Left lung (tissue), 10 donors: ENCODE data around the gene HNF4A. TPM values are rescaled to one million over a fixed set of nuclear protein-coding genes. Genes with fewer than 3 reads are reported as not detected.

ENCODE experiments used
- ATAC-seq: fragments of 200-7000 bp; cut with Tn5 transposase; one replicate; pipeline ENCODE4 v1.9.1; 2020; ENCODE audit warnings: moderate library complexity
- DNase-seq, 4 donors: peaks; one replicate each; pipeline ENCODE4 v3.0.0-alpha.2; 2013 to 2020
- H3K27ac ChIP-seq, 2 donors: fragments of 200-600 bp; sonication (generic) in 1 of 2; one replicate each; pipeline versions ENCODE4 v1.5.0 to v1.8.0; 2020 to 2021
- H3K27me3 ChIP-seq, 2 donors: fragments of 200-600 bp; sonication (generic) in 1 of 2; one replicate each; pipeline versions ENCODE4 v1.5.0 to v1.8.0; 2020 to 2021
- H3K36me3 ChIP-seq, 2 donors: fragments of 200-600 bp; sonication (generic) in 1 of 2; one replicate each; pipeline versions ENCODE4 v1.5.0 to v1.8.0; 2020 to 2021
- H3K4me1 ChIP-seq, 2 donors: fragments of 200-600 bp; one replicate each; pipeline ENCODE4 v1.8.0; 2021
- H3K4me3 ChIP-seq, 2 donors: fragments of 200-600 bp; sonication (generic) in 1 of 2; one replicate each; pipeline versions ENCODE4 v1.5.0 to v1.8.0; 2020 to 2021; ENCODE audit warnings: mild to moderate bottlenecking in 1 of 2
- H3K9me3 ChIP-seq, 2 donors: fragments of 200-600 bp; sonication (generic) in 1 of 2; one replicate each; pipeline versions ENCODE4 v1.5.0 to v1.8.0; 2020 to 2021
- CTCF ChIP-seq, 2 donors: fragments of 200-600 bp; sonication (generic) in 1 of 2; IDR thresholded peaks; one replicate each; pipeline versions ENCODE4 v1.5.0 to v1.8.0; 2021; ENCODE audit warnings: antibody characterized with exemption in 2 of 2
- intact Hi-C, 2 donors: fragments of 100-400 bp; cut with DNase I; formaldehyde crosslinking; loops; one replicate each; pipeline versions ENCODE4 v1.11.2 to v1.14.2; 2022
- polyA plus RNA-seq, 6 donors: library from polyadenylated mRNA; unstranded; fragments of 120-200 nt; gene quantifications; one replicate each; pipeline ENCODE4 v1.2.1, GENCODE V29; 2013; ENCODE audit not compliant: insufficient read length in 6 of 6
- total RNA-seq, 2 donors: library from RNA; stranded (reverse); fragmentation: NEBNext Ultra II Directional; extraction: Animal tissue kit (Norgen Biotek cat#: 25700); gene quantifications; one replicate each; pipeline ENCODE4 v1.2.1, GENCODE V29; 2021
- donor health status: DM: no; HTN: yes; CAD: no.
- donor health status: DM: no; HTN: no; CAD: no.

HNF4A gene
- total and polyA plus RNA-seq, 8 donors: 0.21 to 3.5 (median 0.96) TPM

GRCh38 chr20:44430270-44431065 is 75.0 kb downstream of the HNF4A start:
- ATAC-seq: no peak
- no peaks in the 10 kb centered on the region for H3K36me3 ChIP-seq

GRCh38 chr20:44431118-44431501 is 75.6 kb downstream of the HNF4A start:
- Histone ChIP-seq H3K4me1 (no peaks in the 10 kb centered on the region), H3K9me3 (no peaks in the 10 kb centered on the region), H3K27me3 (peaks cover 0 to 31% of the 10 kb centered on the region in 2 donors), H3K27ac (no peak overlapping the region), H3K4me3 (no peak overlapping the region), H3K36me3 (no peaks in the 10 kb centered on the region)
- no peak for TF ChIP-seq CTCF (IDR thresholded peaks at IDR 0.05)
- intact Hi-C loops: no loop called here
- ATAC-seq (no peak), DNase-seq (no peak)

More at GRCh38 chr20:44430270-44431065, 75.0 kb downstream of the HNF4A start:
- intact Hi-C loops: no loop called here
- no peak for DNase-seq
- no peak overlapping the region for H3K27ac ChIP-seq
- no peaks in the 10 kb centered on the region for H3K9me3 ChIP-seq
- H3K27me3 ChIP-seq: peaks cover 0 to 31% of the 10 kb centered on the region in 2 donors
- H3K4me1 ChIP-seq: no peaks in the 10 kb centered on the region
- no peak for TF ChIP-seq CTCF (IDR thresholded peaks at IDR 0.05)
- no peak overlapping the region for H3K4me3 ChIP-seq

- intact Hi-C loops: no loop called here
- no peak for TF ChIP-seq CTCF (IDR thresholded peaks at IDR 0.05)
Observed at GRCh38 chr20:44431502-44432234, 76.2 kb downstream of the HNF4A start.

GRCh38 chr20:44432618-44433577 is 77.4 kb downstream of the HNF4A start:
- H3K27ac ChIP-seq: no peak overlapping the region
- no peak overlapping the region for H3K4me3 ChIP-seq
- H3K27me3 ChIP-seq: peaks cover 0 to 31% of the 10 kb centered on the region in 2 donors
- H3K36me3 ChIP-seq: no peaks in the 10 kb centered on the region
- DNase-seq: no peak
- H3K9me3 ChIP-seq: no peaks in the 10 kb centered on the region
- H3K4me1 ChIP-seq: no peaks in the 10 kb centered on the region
- intact Hi-C loops: no loop called here
- no peak for ATAC-seq
- no peak for TF ChIP-seq CTCF (IDR thresholded peaks at IDR 0.05)

More at GRCh38 chr20:44431502-44432234, 76.2 kb downstream of the HNF4A start:
- DNase-seq (no peak), ATAC-seq (no peak)
- Histone ChIP-seq H3K36me3 (no peaks in the 10 kb centered on the region), H3K4me1 (no peaks in the 10 kb centered on the region), H3K27me3 (peaks cover 0 to 31% of the 10 kb centered on the region in 2 donors), H3K4me3 (no peak overlapping the region), H3K27ac (no peak overlapping the region), H3K9me3 (no peaks in the 10 kb centered on the region)
